22Rv1 (cell line): Measurements from ENCODE around the gene MAGI1.

Experiments
- CTCF ChIP-seq: fragments of 450-650 bp; IDR thresholded peaks from 2 replicates; pipeline ENCODE4 v1.5.1; 2017; ENCODE audit warnings: mild to moderate bottlenecking
- ZFX ChIP-seq: fragments of 450-650 bp; IDR thresholded peaks from 2 replicates; pipeline ENCODE4 v1.6.1; 2017; ENCODE audit warnings: antibody characterized with exemption, borderline replicate concordance

- TF ChIP-seq CTCF (no peak), ZFX (no peak)
These were observed 501.6 kb downstream of the MAGI1 start for GRCh38 chr3:65537109-65537508.
